LoVo (cell line): ENCODE data around the gene ABCC1.
"Not testable (repeated sequence)": the region's sequence is repeated elsewhere in the genome, so short reads cannot be mapped to it uniquely, and the experiment has no call there.

Experiments used
- DNase-seq: peaks from one replicate; pipeline ENCODE4 v3.0.0-alpha.2; 2016; ENCODE audit warnings: low spot score

Gene ABCC1

GRCh38 chr16:16161319-16161718 is 211.9 kb downstream of the ABCC1 start:
- DNase-seq: no peak

- DNase-seq: not testable (repeated sequence)
Measured at GRCh38 chr16:16161840-16162239, 212.4 kb downstream of the ABCC1 start.

GRCh38 chr16:16162591-16162990 is 213.2 kb downstream of the ABCC1 start:
- DNase-seq: no peak

- no peak for DNase-seq
Measured at GRCh38 chr16:16163109-16163508, 213.7 kb downstream of the ABCC1 start.

- DNase-seq: no peak
Measured at GRCh38 chr16:16163571-16163970, 214.2 kb downstream of the ABCC1 start.

GRCh38 chr16:16164243-16164642 is 214.8 kb downstream of the ABCC1 start:
- DNase-seq: no peak

- DNase-seq: no peak
Measured at GRCh38 chr16:16166085-16166484, 216.7 kb downstream of the ABCC1 start.

- DNase-seq: no peak
Measured at GRCh38 chr16:16166949-16167348, 217.5 kb downstream of the ABCC1 start.

- DNase-seq: no peak
Measured at GRCh38 chr16:16167927-16168326, 218.5 kb downstream of the ABCC1 start.

- DNase-seq: no peak
Measured at GRCh38 chr16:16168431-16168830, 219.0 kb downstream of the ABCC1 start.

- DNase-seq: no peak
Measured at GRCh38 chr16:16169615-16170014, 220.2 kb downstream of the ABCC1 start.

- DNase-seq: no peak
Measured at GRCh38 chr16:16171332-16171919, 222.0 kb downstream of the ABCC1 start.

- no peak for DNase-seq
Measured at GRCh38 chr16:16172991-16173390, 223.6 kb downstream of the ABCC1 start.

GRCh38 chr16:16175296-16175695 is 225.9 kb downstream of the ABCC1 start:
- DNase-seq: no peak

GRCh38 chr16:16176328-16176727 is 226.9 kb downstream of the ABCC1 start:
- DNase-seq: no peak

GRCh38 chr16:16178455-16179162 is 229.2 kb downstream of the ABCC1 start:
- no peak for DNase-seq

- DNase-seq: not testable (repeated sequence)
Measured at GRCh38 chr16:16181748-16182147, 232.3 kb downstream of the ABCC1 start.

GRCh38 chr16:16182918-16183317 is 233.5 kb downstream of the ABCC1 start:
- no peak for DNase-seq

GRCh38 chr16:16183562-16183961 is 234.1 kb downstream of the ABCC1 start:
- no peak for DNase-seq

- DNase-seq: no peak
Measured at GRCh38 chr16:16184594-16184993, 235.2 kb downstream of the ABCC1 start.

GRCh38 chr16:16185095-16185494 is 235.7 kb downstream of the ABCC1 start:
- no peak for DNase-seq

GRCh38 chr16:16186820-16187219 is 237.4 kb downstream of the ABCC1 start:
- no peak for DNase-seq

- no peak for DNase-seq
Measured at GRCh38 chr16:16188827-16189226, 239.4 kb downstream of the ABCC1 start.

GRCh38 chr16:16189842-16190241 is 240.4 kb downstream of the ABCC1 start:
- DNase-seq: no peak
